ENCODE measurements around the gene MYOM3. TPM values are rescaled to one million over a fixed set of nuclear protein-coding genes. Genes with fewer than 3 reads are reported as not detected.

The MYOM3 gene
- total and polyA plus RNA-seq, 2 of the 4 experiments (the other 2 are of a cell fraction), result 0.03 TPM; not detected in 1

GRCh38 chr1:24139222-24139489 lies 27.2 kb upstream of the MYOM3 start:
- in situ Hi-C loops (cut with MboI; ENCODE audit: low sequenced_read_pairs), result no loop called here
- Histone ChIP-seq H3K4me1 (ENCODE audit: control insufficient read depth, insufficient read depth, low read length) (no peaks in the 10 kb centered on the region), H4K8ac (ENCODE audit: low read depth in 2 of 2, low read length in 2 of 2) (no peak overlapping the region), H3K9ac (ENCODE audit: low read depth, low read length) (no peak overlapping the region), H3K79me1 (ENCODE audit: low read depth in 1 of 2, low read length in 2 of 2) (no peaks in the 10 kb centered on the region), H4K91ac (ENCODE audit: insufficient read depth, low read depth, low read length) (no peak overlapping the region), H2BK20ac (ENCODE audit: low read depth, low read length) (no peak overlapping the region), H3K14ac (replicated peaks; ENCODE audit: low read depth, low read length) (no peak overlapping the region), H3K4me2 (ENCODE audit: low read depth, low read length) (no peak overlapping the region), H3K27me3 (ENCODE audit: control insufficient read depth, insufficient read depth, low read length) (peaks cover 44% of the 10 kb centered on the region), H4K5ac (ENCODE audit: low read depth, low read length) (no peak overlapping the region), H3K4me3 (ENCODE audit: insufficient read depth, low read depth, low read length) (no peak overlapping the region), H2AFZ (replicated peaks; ENCODE audit: low read length, poor library complexity) (no peak overlapping the region), H2BK120ac (ENCODE audit: low read depth, low read length) (no peak overlapping the region), H3K9me1 (ENCODE audit: insufficient read depth, low read length) (no peaks in the 10 kb centered on the region), H2BK15ac (ENCODE audit: low read depth, low read length) (no peak overlapping the region), H3K9me3 (ENCODE audit: control insufficient read depth, insufficient read depth, low read length) (peaks cover 2% of the 10 kb centered on the region; the same call in 1 of the 2 replicates), H2AK5ac (ENCODE audit: low read depth, low read length) (no peak overlapping the region), H3K23ac (ENCODE audit: low read depth, low read length) (no peak overlapping the region), H3K18ac (ENCODE audit: low read depth, low read length) (no peak overlapping the region), H3K27ac (ENCODE audit: insufficient read depth, low read length) (no peak overlapping the region), H2AK9ac (replicated peaks; ENCODE audit: low read depth, low read length, poor library complexity) (no peak overlapping the region), H3K4ac (ENCODE audit: low read depth, low read length) (no peak overlapping the region), H3K56ac (ENCODE audit: extremely low read depth, insufficient read depth, low read length) (no peak overlapping the region), H3K36me3 (ENCODE audit: control insufficient read depth, insufficient read depth, low read length) (no peaks in the 10 kb centered on the region), H2BK5ac (ENCODE audit: low read depth, low read length, poor library complexity, severe bottlenecking) (no peak overlapping the region), H4K20me1 (ENCODE audit: insufficient read depth, low read length) (no peaks in the 10 kb centered on the region)
- WGBS, 2 experiments (ENCODE audit: extremely low coverage in 2 of 2, insufficient read length in 1 of 2), result no CpG with 5 or more reads among the region's 2 CpGs
- dilution Hi-C loops (cut with HindIII; ENCODE audit: low sequenced_read_pairs, unreplicated experiment), result no loop called here
- BruUV-seq (replicated peaks), result no TSS peak
- DNase-seq (no peak), ATAC-seq (ENCODE audit: low read depth) (no peak)
- TF ChIP-seq BHLHE40 (IDR thresholded peaks at IDR 0.05; ENCODE audit: low read depth, low read length) (no peak), SMC3 (IDR thresholded peaks at IDR 0.05; ENCODE audit: low read depth, low read length) (no peak), RAD21 (IDR thresholded peaks at IDR 0.05; ENCODE audit: low read length) (no peak), FOS (IDR thresholded peaks at IDR 0.05; ENCODE audit: low read depth, low read length) (no peak), USF2 (IDR thresholded peaks at IDR 0.05; ENCODE audit: low read depth, low read length) (no peak), MXI1 (IDR thresholded peaks at IDR 0.05; ENCODE audit: borderline replicate concordance, low read depth, low read length) (no peak), CHD1 (IDR thresholded peaks at IDR 0.05; ENCODE audit: low read depth, low read length) (no peak)
- POLR2A ChIA-PET (ENCODE audit: unreplicated experiment), result no interaction called here
- intact Hi-C loops (cut with micrococcal nuclease), result loop anchor here (10.0 kb wide), 1 partner anchor 54 kb away; no protein-coding TSS in a partner anchor
- CTCF ChIA-PET, result no interaction called here
